GM12873 (cell line): ENCODE data around the gene KCNN2.

Experiments used
- TF ChIP-seq, protein P1 (sequence below): IDR thresholded peaks from 2 replicates; pipeline ENCODE4 v1.5.1; 2012; ENCODE audit warnings: low read depth, mild to moderate bottlenecking, moderate library complexity, low read length, control low read depth; ENCODE audit not compliant: insufficient read depth; ENCODE audit errors: missing control alignments

The KCNN2 gene

DNA sequence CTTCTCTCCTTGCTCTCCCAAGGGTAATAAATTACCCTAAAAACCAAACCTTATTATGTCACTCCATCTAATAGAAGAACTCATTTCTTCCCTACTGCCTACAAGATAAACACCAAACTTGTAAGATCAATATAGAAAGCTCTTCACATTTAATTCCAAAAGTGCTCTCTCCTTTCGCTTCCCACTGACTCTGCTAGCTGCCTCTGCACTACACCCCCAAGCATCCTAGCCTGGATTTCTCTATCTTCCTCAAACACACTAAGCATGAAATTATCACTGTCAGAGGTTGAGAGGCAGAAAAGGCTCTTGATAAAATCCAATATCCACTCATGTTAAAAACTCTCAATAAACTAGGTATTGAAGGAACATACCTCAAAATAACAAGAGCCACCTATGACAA, 162.4 kb downstream of the KCNN2 start:
- TF ChIP-seq, protein P1, sequence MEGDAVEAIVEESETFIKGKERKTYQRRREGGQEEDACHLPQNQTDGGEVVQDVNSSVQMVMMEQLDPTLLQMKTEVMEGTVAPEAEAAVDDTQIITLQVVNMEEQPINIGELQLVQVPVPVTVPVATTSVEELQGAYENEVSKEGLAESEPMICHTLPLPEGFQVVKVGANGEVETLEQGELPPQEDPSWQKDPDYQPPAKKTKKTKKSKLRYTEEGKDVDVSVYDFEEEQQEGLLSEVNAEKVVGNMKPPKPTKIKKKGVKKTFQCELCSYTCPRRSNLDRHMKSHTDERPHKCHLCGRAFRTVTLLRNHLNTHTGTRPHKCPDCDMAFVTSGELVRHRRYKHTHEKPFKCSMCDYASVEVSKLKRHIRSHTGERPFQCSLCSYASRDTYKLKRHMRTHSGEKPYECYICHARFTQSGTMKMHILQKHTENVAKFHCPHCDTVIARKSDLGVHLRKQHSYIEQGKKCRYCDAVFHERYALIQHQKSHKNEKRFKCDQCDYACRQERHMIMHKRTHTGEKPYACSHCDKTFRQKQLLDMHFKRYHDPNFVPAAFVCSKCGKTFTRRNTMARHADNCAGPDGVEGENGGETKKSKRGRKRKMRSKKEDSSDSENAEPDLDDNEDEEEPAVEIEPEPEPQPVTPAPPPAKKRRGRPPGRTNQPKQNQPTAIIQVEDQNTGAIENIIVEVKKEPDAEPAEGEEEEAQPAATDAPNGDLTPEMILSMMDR, result no peak

DNA sequence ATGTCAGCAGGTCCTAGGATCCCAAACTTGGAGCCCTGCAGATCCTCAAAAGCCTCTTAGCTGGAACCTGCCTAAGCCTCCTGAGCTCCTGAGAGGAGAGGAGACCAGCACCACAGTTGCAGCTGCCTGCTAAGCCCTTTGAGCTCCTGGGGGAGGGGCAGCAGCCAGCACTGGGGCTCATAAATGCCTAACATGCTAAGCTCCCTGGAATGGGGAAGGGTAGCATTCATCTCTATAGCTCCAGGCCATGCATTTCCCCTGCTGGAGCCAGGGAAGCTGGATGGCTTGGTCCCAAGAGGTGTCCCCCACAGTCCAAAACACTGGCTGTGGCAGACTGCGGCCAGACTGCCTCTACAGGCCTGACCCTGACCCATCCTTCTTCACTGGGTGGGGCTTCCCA, 182.7 kb downstream of the KCNN2 start:
- TF ChIP-seq, protein P1, result no peak
